Measurements from ENCODE around the gene MYH9. TPM values are rescaled to one million over a fixed set of nuclear protein-coding genes. Genes with fewer than 3 reads are reported as not detected.
A peak's percentile ranks its signal among the peaks of the same experiment; 100 is the strongest.

The MYH9 gene
- total RNA-seq, 4 donors from 2014 or later: 337 to 553 (median 433) TPM

GRCh38 chr22:36349726-36350125 lies 38.0 kb downstream of the MYH9 start:
- peaks cover 3 to 91% (median 26%) of the 10 kb centered on the region in 4 donors for H3K4me1 ChIP-seq
- peak overlapping the region in 3 of 4 donors; percentile 38 to 99 (median 84) for H3K27ac ChIP-seq
- TF ChIP-seq POLR2A (IDR thresholded peaks at IDR 0.05): no peak
- no peak for TF ChIP-seq CTCF (IDR thresholded peaks at IDR 0.05)
- no peak overlapping the region for H3K4me3 ChIP-seq
- H3K9me3 ChIP-seq: no peaks in the 10 kb centered on the region
- H3K36me3 ChIP-seq: peaks cover 0 to 42% (median 0%) of the 10 kb centered on the region in 3 donors
- DNase-seq: no peak
- H3K27me3 ChIP-seq: no peaks in the 10 kb centered on the region

- Histone ChIP-seq H3K27ac (peak overlapping the region in 3 of 4 donors; percentile 38 to 99 (median 58)), H3K4me1 (peaks cover 3 to 91% (median 28%) of the 10 kb centered on the region in 4 donors), H3K27me3 (no peaks in the 10 kb centered on the region), H3K9me3 (no peaks in the 10 kb centered on the region), H3K36me3 (peaks cover 0 to 52% (median 0%) of the 10 kb centered on the region in 3 donors), H3K4me3 (no peak overlapping the region)
- TF ChIP-seq POLR2A (IDR thresholded peaks at IDR 0.05): no peak
- TF ChIP-seq CTCF (IDR thresholded peaks at IDR 0.05): no peak
- no peak for DNase-seq
These were observed 39.0 kb downstream of the MYH9 start for GRCh38 chr22:36348760-36349159.

- Histone ChIP-seq H3K27ac (peak overlapping the region; percentile 10 to 32 (median 25)), H3K9me3 (no peaks in the 10 kb centered on the region), H3K4me1 (peaks cover 0 to 91% (median 18%) of the 10 kb centered on the region in 4 donors), H3K36me3 (peaks cover 0 to 67% (median 0%) of the 10 kb centered on the region in 3 donors), H3K4me3 (no peak overlapping the region), H3K27me3 (no peaks in the 10 kb centered on the region)
- no peak for TF ChIP-seq CTCF (IDR thresholded peaks at IDR 0.05)
- DNase-seq: no peak
These were observed 40.7 kb downstream of the MYH9 start for GRCh38 chr22:36347094-36347493.

GRCh38 chr22:36344106-36344827 lies 43.5 kb downstream of the MYH9 start:
- no peak for DNase-seq
- Histone ChIP-seq H3K27me3 (no peaks in the 10 kb centered on the region), H3K27ac (peak overlapping the region in 3 of 4 donors; percentile 33 to 86 (median 48)), H3K36me3 (peaks cover 0 to 94% (median 0%) of the 10 kb centered on the region in 3 donors), H3K4me3 (no peak overlapping the region), H3K9me3 (no peaks in the 10 kb centered on the region), H3K4me1 (peaks cover 0 to 85% (median 2%) of the 10 kb centered on the region in 4 donors)
- TF ChIP-seq POLR2A (IDR thresholded peaks at IDR 0.05) (no peak), CTCF (IDR thresholded peaks at IDR 0.05) (no peak)

- TF ChIP-seq CTCF (IDR thresholded peaks at IDR 0.05): no peak
- TF ChIP-seq POLR2A (IDR thresholded peaks at IDR 0.05): no peak
- Histone ChIP-seq H3K36me3 (peaks cover 0 to 94% (median 0%) of the 10 kb centered on the region in 3 donors), H3K27me3 (no peaks in the 10 kb centered on the region), H3K27ac (peak overlapping the region in 3 of 4 donors; percentile 33 to 86 (median 48)), H3K9me3 (no peaks in the 10 kb centered on the region), H3K4me3 (no peak overlapping the region), H3K4me1 (peaks cover 0 to 80% (median 2%) of the 10 kb centered on the region in 4 donors)
- no peak for DNase-seq
These were observed 44.1 kb downstream of the MYH9 start for GRCh38 chr22:36343720-36344105.

Measured in Peyer's patch (tissue), 4 donors.